ENCODE results near the gene SCP2D1. TPM values are rescaled to one million over a fixed set of nuclear protein-coding genes. Genes with fewer than 3 reads are reported as not detected.

SCP2D1 gene
- polyA plus RNA-seq, 3 donors, result not detected

- Mint-ChIP-seq H3K27me3 (ENCODE audit: low read depth in 3 of 3) (peaks cover 0 to 17% (median 9%) of the 10 kb centered on the region in 3 donors), H3K4me1 (peaks cover 8% of the 10 kb centered on the region), H3K4me3 (no peak overlapping the region), H3K9me3 (peaks cover 0 to 10% (median 4%) of the 10 kb centered on the region in 7 donors), H3K36me3 (no peaks in the 10 kb centered on the region), H3K27ac (no peak overlapping the region)
- Histone ChIP-seq H3K79me2 (ENCODE audit: insufficient read depth, low read length) (no peaks in the 10 kb centered on the region), H2AFZ (ENCODE audit: insufficient read depth, low read depth, low read length, poor library complexity, severe bottlenecking) (no peak overlapping the region), H3K4me2 (replicated peaks; ENCODE audit: extremely low read depth, low read length, poor library complexity, severe bottlenecking) (no peak overlapping the region), H3K4me1 (ENCODE audit: control insufficient read depth in 1 of 2, insufficient read depth in 2 of 2, low read length in 2 of 2) (peaks cover 6% of the 10 kb centered on the region in 2 donors), H3K9ac (ENCODE audit: insufficient read depth, low read length, poor library complexity, severe bottlenecking) (no peak overlapping the region), H3K27ac (ENCODE audit: low read depth in 1 of 2, low read length in 2 of 2) (no peak overlapping the region), H3K9me3 (replicated peaks in 1 of 2; ENCODE audit: control insufficient read depth in 1 of 2, insufficient read depth in 1 of 2, low read length in 2 of 2) (no peaks in the 10 kb centered on the region), H4K20me1 (ENCODE audit: insufficient read depth, low read length) (no peaks in the 10 kb centered on the region), H3K36me3 (replicated peaks in 1 of 2; ENCODE audit: control insufficient read depth in 1 of 2, insufficient read depth in 2 of 2, low read length in 2 of 2) (no peaks in the 10 kb centered on the region), H3K4me3 (replicated peaks in 1 of 3; ENCODE audit: low read depth in 2 of 3, low read length in 3 of 3) (no peak overlapping the region), H3K27me3 (ENCODE audit: control insufficient read depth in 2 of 2, insufficient read depth in 2 of 2, low read length in 2 of 2) (peaks cover 0 to 9% of the 10 kb centered on the region in 2 donors)
- no peak for TF ChIP-seq CTCF (IDR thresholded peaks at IDR 0.05)
- no peak for DNase-seq
- 95% methylated on average over 3 of the region's 4 CpGs for WGBS (ENCODE audit: insufficient coverage)
- intact Hi-C loops (cut with micrococcal nuclease), result loop anchor here (5.0 to 10.0 kb wide), 4 partner anchors 211 to 661 kb away; partner anchors contain the start of genes KAT14 (in 2 of the 2), PET117 (in 2 of the 2), DTD1 (in 1 of the 2) and SMIM26 (in 1 of the 2)
These were observed 18.2 kb upstream of the SCP2D1 start for GRCh38 chr20:18795366-18795765.

- no peaks in the 10 kb centered on the region for H4K20me1 ChIP-seq (ENCODE audit: insufficient read depth, low read length)
- no peak for TF ChIP-seq CTCF (IDR thresholded peaks at IDR 0.05)
- Mint-ChIP-seq H3K27me3 (ENCODE audit: low read depth in 3 of 3) (peaks cover 3 to 12% (median 9%) of the 10 kb centered on the region in 3 donors), H3K36me3 (no peaks in the 10 kb centered on the region), H3K4me3 (no peak overlapping the region), H3K9me3 (peaks cover 0 to 10% (median 4%) of the 10 kb centered on the region in 7 donors), H3K27ac (no peak overlapping the region), H3K4me1 (peaks cover 8% of the 10 kb centered on the region)
- no peaks in the 10 kb centered on the region for H3K36me3 ChIP-seq (replicated peaks in 1 of 2; ENCODE audit: control insufficient read depth in 1 of 2, insufficient read depth in 2 of 2, low read length in 2 of 2)
- H3K27ac ChIP-seq (ENCODE audit: low read depth in 1 of 2, low read length in 2 of 2), result no peak overlapping the region
- WGBS (ENCODE audit: insufficient coverage), result no CpG with 5 or more reads among the region's 2 CpGs
- H3K9me3 ChIP-seq (replicated peaks in 1 of 2; ENCODE audit: control insufficient read depth in 1 of 2, insufficient read depth in 1 of 2, low read length in 2 of 2), result no peaks in the 10 kb centered on the region
- no peak overlapping the region for H3K9ac ChIP-seq (ENCODE audit: insufficient read depth, low read length, poor library complexity, severe bottlenecking)
- no peak for DNase-seq
- peaks cover 0 to 3% of the 10 kb centered on the region in 2 donors for H3K27me3 ChIP-seq (ENCODE audit: control insufficient read depth in 2 of 2, insufficient read depth in 2 of 2, low read length in 2 of 2)
- H2AFZ ChIP-seq (ENCODE audit: insufficient read depth, low read depth, low read length, poor library complexity, severe bottlenecking), result no peak overlapping the region
- H3K79me2 ChIP-seq (ENCODE audit: insufficient read depth, low read length), result no peaks in the 10 kb centered on the region
- no peak overlapping the region for H3K4me3 ChIP-seq (replicated peaks in 1 of 3; ENCODE audit: low read depth in 2 of 3, low read length in 3 of 3)
- H3K4me1 ChIP-seq (ENCODE audit: control insufficient read depth in 1 of 2, insufficient read depth in 2 of 2, low read length in 2 of 2), result peaks cover 6% of the 10 kb centered on the region in 2 donors
- H3K4me2 ChIP-seq (replicated peaks; ENCODE audit: extremely low read depth, low read length, poor library complexity, severe bottlenecking), result no peak overlapping the region
- intact Hi-C loops (cut with micrococcal nuclease), result loop anchor here (5.0 to 10.0 kb wide), 4 partner anchors 212 to 662 kb away; partner anchors contain the start of genes KAT14 (in 2 of the 2), PET117 (in 2 of the 2), DTD1 (in 1 of the 2) and SMIM26 (in 1 of the 2)
These were observed 17.2 kb upstream of the SCP2D1 start for GRCh38 chr20:18796282-18796833.

All from CD14-positive monocyte (primary cell).